H1 (cell line): ENCODE measurements around the gene SERPINA6. TPM values are rescaled to one million over a fixed set of nuclear protein-coding genes. Genes with fewer than 3 reads are reported as not detected.

Experiments
- CHD2 ChIP-seq: IDR thresholded peaks from 2 replicates; pipeline ENCODE4 v1.6.1; 2012; ENCODE audit warnings: low read length, improper control_type of control experiment
- RXRA ChIP-seq: IDR thresholded peaks from 2 replicates; pipeline ENCODE4 v1.6.1; 2011; ENCODE audit warnings: low read depth, mild to moderate bottlenecking, low read length, moderate library complexity; ENCODE audit not compliant: insufficient read depth
- polyA plus RNA-seq, 7 experiments: library from polyadenylated mRNA; depleted of rRNA in 3 of 7; stranded (reverse) in 5 of 7; unstranded in 2 of 7; fragments of >200 nt in 5 of 7; fragments of 200-250 nt in 2 of 7; gene quantifications; 1 replicate in 5 of 7; 2 replicates in 1 of 7; 4 replicates in 1 of 7; pipeline versions ENCODE4 v1.2.1 to v1.2.3, GENCODE V29; 2011 to 2013; ENCODE audit warnings: missing spikeins in 2 of 7, mixed read lengths in 2 of 7
- total RNA-seq: library from RNA; stranded (reverse); fragmentation: NEBNext Ultra II Directional; extraction: Animal tissue kit (Norgen Biotek cat#: 25700); gene quantifications from 2 replicates; pipeline ENCODE4 v1.2.1, GENCODE V29; 2021

Gene SERPINA6
- total and polyA plus RNA-seq, 2 of the 8 experiments (the other 6 are each of a cell fraction or from before 2014, with no cell fraction given): not detected

GRCh38 chr14:94282991-94283723 is 40.0 kb downstream of the SERPINA6 start (continued):
- TF ChIP-seq RXRA (no peak), CHD2 (no peak)
